ENCODE data around the gene CCDC77.

DNA sequence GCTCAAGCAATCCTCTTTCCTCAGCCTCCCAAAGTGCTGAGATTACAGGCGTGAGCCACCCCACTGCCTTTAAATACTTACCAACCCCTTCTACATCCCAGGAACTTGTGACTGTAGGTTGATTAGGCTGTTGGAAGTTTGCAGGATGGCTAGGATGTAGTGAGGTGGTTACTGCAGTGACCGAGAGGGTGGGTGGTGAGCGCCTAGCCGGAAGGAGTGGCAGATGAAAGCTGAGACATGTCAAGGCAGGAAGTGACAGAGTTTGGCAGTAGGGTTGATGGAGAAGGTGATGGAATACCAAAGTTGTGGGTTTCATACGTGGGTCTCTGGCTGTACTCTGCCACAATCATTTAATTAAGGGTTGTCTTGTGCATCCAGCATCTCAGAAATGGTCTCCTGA lies 71.8 kb downstream of the CCDC77 start:
- TF ChIP-seq CTCF (IDR thresholded peaks at IDR 0.05) = no peak
- no peak for TF ChIP-seq POLR2A (IDR thresholded peaks at IDR 0.05)

Data from stomach (tissue), 4 donors.